HG02870 (cell line): ENCODE data around the gene RABGAP1.

Experiments used
- ATAC-seq: cut with Tn5 transposase; IDR thresholded peaks from one replicate; pipeline ENCODE4 v1.9.1; 2021; ENCODE audit warnings: mild to moderate bottlenecking, moderate library complexity; ENCODE audit not compliant: unreplicated experiment

RABGAP1 gene

DNA sequence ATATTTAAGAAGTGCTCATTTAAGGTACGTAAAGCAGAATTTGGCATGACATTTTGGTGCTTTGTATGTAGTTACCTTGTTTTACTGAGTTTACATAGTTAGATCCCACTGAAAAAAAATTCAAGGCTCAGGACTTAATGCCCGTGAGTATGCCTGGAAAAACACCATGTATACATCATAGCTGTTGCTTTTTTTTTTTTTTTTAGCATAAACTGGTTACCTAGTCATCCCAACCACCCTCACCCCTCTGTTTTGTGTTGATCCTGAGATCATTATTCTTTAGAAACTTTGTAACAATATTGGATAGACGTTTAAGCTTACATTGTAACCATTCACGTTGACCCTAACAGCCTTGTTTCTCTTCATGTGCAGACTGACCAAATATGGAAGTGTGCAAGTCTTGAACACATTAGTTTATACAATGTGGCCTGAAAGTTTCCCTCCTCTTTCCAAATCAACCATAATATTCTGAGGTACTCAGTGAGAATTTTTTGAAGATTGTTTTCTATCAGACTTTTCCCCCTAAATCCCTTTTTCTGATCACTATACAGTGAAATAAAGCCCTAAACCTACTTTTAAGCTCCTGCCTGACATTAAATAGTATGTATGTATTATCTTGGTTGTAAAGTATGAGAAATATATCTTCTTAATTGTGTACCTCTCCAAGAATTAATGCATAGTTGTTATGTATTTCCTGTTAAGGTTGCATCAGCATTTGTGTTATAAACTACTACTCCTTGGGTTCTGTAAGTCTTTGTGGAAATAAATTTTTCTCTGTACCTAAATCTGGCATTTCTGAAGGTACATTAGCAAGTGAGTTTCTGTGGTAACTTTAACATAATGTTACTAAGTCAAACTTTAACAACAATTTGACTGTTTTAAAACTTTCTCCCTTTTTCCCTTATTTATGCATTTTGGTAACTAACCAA, 4.4 kb downstream of the RABGAP1 start:
- no peak for ATAC-seq

DNA sequence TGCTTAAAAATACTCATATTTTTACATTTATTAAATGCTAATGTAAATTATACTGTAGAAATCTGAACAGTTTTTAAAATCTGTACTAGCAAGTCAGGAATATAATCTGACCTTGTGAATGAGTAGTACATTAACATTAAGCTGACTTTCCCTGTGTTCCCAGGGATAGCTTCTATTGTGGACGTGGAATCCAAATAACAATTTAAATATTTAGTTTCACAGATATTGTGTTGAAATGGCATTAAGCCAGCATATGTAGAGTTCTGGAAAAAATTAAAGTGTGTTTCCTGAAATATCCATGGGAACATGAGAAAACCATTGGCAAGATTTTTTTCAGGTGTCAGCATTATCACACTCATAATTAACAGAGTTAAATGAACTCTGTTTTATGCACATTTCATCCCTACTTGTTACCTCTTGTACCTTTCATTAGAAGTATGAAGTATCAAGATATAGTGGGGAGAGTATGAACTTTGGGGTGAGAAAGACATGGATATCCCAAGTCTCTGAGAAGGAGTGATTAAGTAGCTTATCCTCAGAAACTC, 5.7 kb downstream of the RABGAP1 start:
- ATAC-seq: no peak

DNA sequence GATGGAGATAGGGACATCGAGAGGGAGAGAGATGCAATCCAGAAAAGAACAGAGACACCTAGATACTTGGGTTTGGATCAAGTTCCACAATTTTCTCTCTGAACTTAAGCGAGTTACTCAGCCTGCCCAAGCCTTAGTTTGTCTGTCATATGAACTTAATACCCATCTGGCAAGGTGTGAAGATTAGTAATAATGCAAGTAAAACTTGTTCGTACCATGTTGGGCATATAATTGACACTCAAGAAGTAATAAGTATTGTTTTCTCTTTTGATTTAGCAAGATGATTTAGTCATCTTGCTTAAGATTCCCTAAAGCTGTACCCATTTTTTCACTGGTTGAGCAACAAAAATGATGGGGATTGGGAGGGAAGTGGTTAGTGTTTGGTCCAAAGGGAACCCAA, 7.5 kb downstream of the RABGAP1 start:
- ATAC-seq: no peak

DNA sequence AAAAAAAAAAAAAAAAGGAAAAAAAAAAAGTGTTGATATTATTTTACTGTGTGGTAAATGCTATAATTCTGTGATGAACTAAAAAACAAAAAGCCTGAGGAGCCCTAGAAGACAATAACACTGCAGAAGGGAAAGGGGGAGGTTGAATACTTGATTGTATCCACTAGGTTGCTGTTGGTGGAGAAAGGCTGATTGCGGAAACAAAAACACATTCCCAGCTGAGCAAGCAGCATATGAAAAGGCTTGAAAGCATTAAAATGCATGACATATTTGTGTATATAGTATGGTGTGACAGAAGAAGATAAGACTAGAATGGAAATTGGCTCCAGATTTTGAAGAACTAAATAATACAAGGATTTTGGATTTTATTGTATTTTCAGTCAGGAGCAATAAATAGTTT, 8.9 kb downstream of the RABGAP1 start:
- no peak for ATAC-seq

DNA sequence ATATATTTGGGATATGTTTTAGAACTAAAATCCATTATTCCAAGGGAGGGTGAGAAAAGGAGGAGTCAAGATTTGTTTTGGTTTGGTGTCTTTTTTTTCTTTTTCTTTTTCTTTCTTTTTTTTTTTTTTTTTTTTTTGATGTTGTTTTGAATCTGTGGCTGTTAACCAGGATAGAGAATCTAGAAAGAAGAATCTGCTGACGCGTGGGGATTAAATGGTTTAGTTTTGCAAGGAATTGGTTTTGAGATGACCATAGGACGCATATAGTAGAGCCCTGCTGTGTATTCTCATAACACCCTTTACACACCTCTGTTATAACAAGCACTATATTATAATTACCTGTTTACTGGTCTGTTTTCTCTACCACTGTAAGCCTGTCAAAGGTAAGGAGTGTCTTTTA, 9.4 kb downstream of the RABGAP1 start:
- no peak for ATAC-seq

DNA sequence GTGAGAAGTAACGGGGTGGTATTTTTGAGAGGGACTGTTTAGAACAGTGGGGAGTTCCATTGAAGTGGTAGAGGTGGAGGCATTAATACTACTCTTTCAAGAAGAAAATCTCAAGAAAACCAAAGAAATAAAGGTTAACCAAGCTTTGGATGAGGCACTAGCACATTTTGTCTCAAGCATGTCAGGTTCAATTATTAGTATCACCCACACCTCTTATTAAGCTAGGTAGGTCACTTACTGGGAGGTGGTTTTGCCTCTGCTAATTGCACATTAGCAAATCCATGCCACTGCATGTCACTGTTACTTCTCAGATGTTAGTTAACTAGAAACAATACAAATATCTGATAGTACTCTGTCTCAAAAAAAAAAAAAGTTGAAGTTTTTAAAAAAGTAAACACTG, 10.2 kb downstream of the RABGAP1 start:
- no peak for ATAC-seq

DNA sequence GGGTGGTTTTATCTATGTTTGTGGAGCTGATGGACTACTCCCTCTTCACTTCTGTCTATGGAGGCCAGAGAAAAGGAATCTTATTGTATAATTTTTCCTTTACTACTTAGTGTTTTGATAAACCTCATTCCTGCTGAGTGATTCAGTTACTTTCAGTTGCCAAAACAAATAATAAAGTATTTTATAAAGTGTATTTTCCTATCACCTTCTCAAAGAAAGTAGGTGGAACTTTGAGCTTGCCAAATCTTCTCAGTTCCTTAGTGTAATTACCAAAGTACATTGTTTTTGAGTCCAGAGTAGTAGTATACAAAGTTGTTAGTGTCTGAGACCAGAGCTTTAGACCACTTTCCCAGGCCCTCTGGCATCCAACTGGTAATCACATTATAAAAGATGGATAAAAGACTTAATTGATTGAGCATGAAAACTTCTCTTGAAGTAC, 13.5 kb downstream of the RABGAP1 start:
- ATAC-seq: no peak

DNA sequence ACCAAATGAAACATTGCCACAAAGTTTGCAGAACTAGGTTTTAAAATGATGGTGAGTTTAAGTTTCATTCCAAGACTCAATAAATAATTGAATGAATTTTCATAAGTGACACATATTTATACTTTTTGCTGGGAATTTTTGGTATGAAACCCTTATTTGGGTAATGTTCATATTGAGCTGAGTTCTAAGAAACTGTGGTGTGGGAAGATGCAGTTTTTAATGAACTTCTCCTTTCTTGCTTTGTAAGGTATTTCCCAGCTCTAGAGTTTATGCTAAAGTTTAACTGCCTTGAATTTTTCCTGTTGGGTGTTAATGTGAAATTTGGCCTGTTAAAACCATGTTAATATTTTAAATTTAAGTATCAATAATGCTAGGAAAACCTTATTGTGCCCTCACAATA, 15.1 kb downstream of the RABGAP1 start:
- ATAC-seq: no peak

DNA sequence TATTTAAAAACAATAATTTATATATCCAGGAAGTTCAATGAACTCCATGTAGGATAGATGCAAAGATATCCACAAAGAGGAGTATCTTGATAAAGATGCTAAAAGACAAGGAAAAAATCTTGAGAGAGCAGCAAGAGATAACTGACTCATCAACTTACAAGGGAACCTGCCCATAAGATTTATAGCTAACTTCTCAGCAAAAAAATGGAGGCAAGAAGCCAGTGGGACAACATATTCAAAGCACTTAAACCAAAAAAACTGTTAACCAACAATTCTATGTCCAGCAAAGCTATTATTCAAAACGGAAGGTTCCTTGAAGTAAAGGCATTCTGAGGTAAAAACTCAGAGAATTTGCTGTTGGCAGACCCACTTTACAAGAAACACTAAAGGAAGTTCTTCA, 20.3 kb downstream of the RABGAP1 start:
- no peak for ATAC-seq

DNA sequence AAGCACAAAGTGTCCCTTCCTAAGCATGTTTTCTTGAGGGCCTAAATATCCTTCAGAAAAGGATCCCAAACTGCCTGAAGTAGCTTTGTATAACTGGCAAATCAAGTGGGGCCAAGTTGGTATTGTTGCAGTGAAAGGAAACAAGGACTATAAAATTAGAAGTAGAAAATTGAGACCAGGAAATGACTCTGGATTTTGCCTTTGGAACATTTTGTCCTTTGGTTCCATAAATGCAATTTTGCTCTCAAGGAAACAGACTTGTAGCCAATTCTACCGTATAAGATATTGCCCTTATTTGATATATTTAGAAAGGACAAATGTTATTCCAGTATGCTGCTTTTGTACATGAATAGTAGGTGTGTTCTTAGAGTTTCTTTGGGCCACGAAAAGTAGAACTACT, 34.4 kb downstream of the RABGAP1 start:
- no peak for ATAC-seq

DNA sequence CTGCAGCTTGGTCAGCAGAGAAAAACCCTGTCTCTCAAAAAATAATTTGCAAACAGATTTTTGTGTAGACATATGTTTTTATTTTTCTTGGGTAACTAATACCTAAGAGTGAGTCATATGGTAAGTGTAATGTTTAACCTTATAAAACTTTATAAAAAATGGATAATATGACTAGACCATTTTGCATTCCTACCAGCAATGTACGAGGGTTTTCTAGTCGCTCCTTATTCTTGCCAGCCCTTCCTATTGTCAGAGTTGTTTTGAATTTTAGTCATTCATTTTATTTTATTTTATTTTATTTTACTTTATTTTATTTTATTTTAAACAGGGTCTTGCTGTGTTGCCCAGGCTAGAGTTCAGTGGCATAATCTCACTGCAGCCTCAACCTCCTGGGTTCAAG, 37.8 kb downstream of the RABGAP1 start:
- ATAC-seq: no peak

DNA sequence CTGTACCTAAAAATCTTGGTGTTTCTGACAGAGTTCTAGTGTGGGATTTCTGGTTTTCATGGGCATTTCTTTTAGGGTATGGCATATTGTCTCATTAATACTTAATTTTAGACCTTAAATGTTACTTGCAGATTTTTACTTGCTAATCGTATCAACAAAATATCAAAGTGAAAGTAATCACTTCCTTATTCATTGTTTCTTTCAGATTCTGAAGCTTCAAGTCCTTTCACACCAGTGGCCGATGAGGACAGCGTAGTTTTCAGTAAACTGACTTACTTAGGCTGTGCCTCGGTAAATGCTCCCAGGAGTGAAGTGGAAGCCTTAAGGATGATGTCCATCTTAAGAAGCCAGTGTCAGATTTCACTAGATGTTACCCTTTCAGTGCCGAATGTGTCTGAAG, 45.2 kb downstream of the RABGAP1 start:
- no peak for ATAC-seq

DNA sequence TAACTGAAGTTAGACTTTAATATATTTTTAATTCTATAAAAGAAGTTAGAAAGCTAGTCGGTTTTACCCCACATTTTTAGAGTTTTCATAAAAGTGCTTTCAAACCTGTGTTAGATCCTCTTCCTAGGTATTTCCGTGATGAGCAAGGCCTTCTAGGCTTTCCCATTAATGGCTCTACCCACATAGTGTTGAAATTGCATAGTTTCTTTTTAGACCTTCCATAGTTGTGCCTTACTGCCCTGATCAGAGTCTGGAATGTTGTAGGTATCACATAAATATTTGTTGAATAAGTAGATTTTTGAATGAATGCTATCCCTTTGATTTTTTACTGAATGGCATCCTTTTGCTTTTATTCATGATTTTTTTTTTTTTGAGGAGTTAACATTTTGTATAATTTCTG, 47.3 kb downstream of the RABGAP1 start:
- no peak for ATAC-seq

DNA sequence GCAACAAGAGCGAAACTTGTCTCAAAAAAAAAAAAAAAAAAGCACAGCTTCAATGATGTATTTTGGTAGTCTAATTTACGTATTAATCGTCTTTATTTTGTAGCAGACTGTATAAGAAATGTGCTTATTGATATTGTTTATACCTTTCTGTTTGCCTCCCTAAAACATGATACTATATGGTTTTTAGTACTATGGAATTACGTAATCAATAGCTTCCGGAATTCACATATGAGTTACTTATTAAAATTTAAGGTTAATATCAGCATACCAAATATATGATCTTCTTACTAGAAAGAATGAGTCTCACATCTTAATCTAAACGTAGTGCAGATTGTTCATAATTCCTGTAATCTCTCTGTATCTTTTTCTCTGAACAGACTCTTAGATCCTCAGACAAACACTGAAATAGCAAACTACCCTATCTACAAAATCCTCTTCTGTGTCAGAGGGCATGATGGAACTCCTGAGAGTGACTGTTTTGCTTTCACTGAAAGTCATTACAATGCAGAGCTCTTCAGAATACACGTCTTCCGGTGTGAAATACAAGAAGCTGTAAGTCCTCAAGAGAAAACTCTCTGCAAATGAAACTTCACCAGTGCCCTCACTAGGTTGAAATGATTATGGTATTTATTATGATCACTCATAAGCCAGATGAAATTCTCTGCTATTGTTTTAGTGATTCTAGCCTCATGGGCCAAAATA, 48.3 kb downstream of the RABGAP1 start:
- ATAC-seq: peak; percentile 69

DNA sequence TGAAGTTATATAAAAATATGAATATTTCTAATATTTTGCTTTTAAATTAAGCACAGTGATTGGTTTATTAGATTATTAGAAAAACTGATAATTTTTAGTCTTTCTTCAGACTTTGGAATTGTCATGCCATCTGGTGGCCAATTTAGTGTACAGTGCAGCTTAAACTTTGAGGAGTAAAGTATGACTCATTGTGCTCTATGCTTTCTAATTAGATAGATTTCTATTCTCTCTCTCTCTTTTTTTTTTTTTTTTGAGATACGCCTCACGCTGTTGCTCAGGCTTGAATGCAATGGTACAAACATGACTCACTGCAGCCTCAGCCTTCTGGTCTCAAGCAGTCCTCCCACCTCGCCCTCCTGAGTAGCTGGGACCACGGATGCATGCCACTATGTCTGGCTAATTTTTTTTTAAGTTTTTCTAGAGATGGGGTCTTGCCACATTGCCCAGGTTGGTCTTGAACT, 50.6 kb downstream of the RABGAP1 start:
- ATAC-seq: peak; percentile 66

DNA sequence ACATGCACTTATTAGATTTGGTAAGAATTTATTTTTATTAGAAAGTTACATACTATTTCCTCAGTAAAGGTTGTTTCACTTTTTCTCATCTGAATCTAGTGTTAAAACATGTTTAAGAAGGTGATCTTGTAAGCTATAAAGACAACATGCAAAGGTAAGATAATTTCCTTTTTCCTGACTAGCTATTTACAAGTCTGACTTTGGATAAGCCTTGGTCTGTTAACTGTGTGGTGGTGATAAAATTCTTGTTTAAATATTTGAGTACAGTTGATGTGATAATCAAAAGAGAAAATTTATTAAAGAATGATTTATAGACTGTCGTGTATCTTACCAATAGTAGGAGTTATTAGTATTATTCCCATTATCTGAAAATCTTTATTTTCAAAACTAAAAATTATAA, 55.8 kb downstream of the RABGAP1 start:
- ATAC-seq: no peak

DNA sequence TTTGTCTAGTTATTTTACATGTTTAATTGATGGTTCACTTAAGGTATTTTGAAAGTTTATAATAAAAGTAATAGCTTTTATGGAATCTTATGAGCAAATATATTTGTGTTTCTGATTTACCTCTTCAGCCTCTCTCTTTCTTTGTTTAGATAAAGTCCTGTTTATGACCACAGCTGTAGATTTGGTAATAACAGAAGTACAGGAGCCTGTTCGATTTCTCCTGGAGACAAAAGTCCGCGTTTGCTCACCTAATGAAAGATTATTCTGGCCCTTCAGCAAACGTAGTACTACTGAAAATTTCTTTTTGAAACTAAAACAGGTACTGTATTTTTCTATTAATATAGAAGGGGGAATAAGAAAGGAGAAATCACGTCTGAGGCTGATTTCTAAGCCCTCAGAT, 57.6 kb downstream of the RABGAP1 start:
- ATAC-seq: no peak

DNA sequence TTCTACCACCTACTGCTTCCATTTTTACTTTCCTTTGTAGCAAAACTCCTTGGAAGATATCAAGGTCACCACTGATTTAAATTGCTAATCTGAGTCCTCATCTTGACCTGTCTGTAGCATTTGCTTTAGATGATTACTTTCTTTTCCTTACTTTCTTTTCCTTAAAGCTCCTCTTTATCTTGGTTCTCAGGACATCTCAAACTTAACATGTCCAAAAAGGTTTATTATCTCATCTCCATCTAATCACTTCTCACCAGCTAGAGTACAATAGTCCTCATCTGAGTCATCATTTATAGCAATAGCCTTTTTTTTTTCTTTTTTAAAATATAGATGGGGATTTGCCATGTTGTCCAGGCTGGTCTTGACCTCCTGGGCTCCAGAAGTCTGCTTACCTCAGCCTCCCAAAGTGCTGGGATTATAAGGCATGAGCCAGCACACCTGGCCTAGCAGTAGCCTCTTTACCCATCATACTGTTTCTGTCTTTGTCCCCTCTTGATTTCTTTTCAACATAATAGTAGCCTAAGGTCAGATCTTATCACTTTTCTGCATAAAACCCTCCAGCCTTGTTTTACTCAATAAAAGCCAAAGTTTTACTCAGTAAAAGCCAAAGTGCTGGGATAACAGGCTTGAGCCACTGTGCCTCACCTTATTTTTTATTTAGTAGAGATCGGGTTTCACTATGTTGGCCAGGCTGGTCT, 59.7 kb downstream of the RABGAP1 start:
- ATAC-seq: no peak

DNA sequence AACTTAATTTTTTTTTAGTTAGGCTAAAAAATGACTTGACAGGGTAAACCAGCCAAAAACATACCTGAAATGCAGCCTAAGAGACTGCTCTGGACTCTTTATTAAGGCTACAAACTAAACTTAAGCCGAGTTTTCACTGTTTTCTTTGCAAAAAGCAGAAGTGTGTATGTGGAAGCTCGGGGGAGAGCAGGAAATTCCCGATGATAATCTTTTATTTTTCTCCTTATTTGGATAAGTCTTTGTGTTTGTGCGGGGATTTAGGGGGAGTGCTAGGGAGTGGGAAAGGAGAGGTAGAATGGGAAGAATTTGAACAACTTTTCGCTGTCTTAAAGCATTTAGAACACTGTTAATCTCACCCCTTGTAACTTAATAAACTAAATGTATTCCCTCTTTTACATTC, 61.9 kb downstream of the RABGAP1 start:
- ATAC-seq: no peak

DNA sequence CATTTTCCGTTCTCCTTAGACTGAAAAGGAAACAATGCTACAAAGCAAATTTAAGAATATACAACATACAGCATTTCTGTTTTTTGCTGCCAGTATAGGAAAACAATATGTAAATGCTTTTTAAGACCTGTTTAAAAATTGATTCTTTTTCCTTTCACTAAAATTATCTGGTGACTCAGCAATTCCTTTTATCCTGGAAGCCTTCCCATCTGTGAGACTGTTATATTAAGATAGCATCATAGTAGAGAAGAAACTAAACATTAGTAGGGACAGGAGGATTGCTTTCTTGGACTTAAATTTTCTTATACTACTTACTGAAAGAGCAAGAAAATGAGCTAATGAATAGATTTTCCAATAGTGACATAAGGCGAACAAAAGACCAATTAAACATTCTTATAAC, 62.6 kb downstream of the RABGAP1 start:
- ATAC-seq: no peak

DNA sequence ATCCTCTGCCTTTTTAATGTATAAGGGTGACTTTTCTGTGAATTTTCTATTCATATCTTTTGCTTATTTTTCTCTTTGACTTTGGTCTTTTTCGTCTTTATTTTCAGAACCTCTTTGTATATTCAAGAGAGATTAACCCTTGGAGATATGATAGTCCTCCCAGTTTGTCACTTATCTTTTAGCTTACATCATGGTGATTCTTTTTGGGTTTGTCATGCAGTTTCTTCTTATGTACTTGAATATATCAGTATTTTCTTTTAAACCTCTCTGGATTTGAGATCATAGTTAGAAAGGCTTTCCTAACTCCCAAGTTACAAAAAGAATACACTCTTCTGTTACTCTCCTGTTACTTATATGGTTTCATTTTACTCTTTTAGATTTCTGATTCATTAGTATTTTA, 65.1 kb downstream of the RABGAP1 start:
- no peak for ATAC-seq
